Endothelial cell of umbilical vein (primary cell): Measurements from ENCODE around the gene RNU7-1. TPM values are rescaled to one million over a fixed set of nuclear protein-coding genes. Genes with fewer than 3 reads are reported as not detected.

Experiments
- BruUV-seq: library from RNA; stranded (reverse); fragments of 400-500 nt; replicated peaks from 2 replicates; lab custom pipeline; 2021; lab: Mats Ljungman, UMichigan
- CTCF ChIA-PET: fragments of 300-600, 350-600 bp; sonication (Branson Sonifier 250); formaldehyde crosslinking; loops from one replicate; lab custom pipeline; 2021; ENCODE audit warnings: antibody characterized with exemption, inconsistent platforms; lab: Charles Lee
- POLR2A ChIA-PET: fragments of 300-600, 350-600 bp; sonication (Branson Sonifier 250); formaldehyde crosslinking; loops from one replicate; lab custom pipeline; 2021; ENCODE audit warnings: antibody characterized with exemption, inconsistent platforms; lab: Charles Lee
- DNase-seq: peaks from one replicate; pipeline ENCODE4 v3.0.0-alpha.2; 2011; ENCODE audit warnings: low read depth, low spot score
- FAIRE-seq: peaks from 2 replicates; lab custom pipeline; 2011; peaks lifted over from hg19 to GRCh38; lab: Jason Lieb, UNC
- H2AFZ ChIP-seq: 2 replicates; pipeline ENCODE4 v1.6.0; 2012; ENCODE audit warnings: low read depth, low read length, control low read depth, inconsistent platforms
- H3K27ac ChIP-seq: 2 replicates; pipeline ENCODE4 v1.5.1; 2011; ENCODE audit warnings: low read depth, mild to moderate bottlenecking, control low read depth, low read length, moderate library complexity; ENCODE audit not compliant: insufficient read depth
- H3K27me3 ChIP-seq, 2 experiments: 2 replicates each; pipeline versions ENCODE4 v1.6.0 to v1.6.1; 2011; ENCODE audit warnings: low read length in 2 of 2, mixed read lengths in 1 of 2; ENCODE audit not compliant: control insufficient read depth in 2 of 2, insufficient read depth in 2 of 2
- H3K36me3 ChIP-seq, 2 experiments: 2 replicates in 1 of 2; 3 replicates in 1 of 2; pipeline ENCODE4 v1.5.1; 2011; ENCODE audit warnings: low read length in 2 of 2, mild to moderate bottlenecking in 1 of 2, moderate library complexity in 1 of 2; ENCODE audit not compliant: control insufficient read depth in 2 of 2, insufficient read depth in 2 of 2; ENCODE audit errors: extremely low read depth in 1 of 2
- H3K4me1 ChIP-seq: 3 replicates; pipeline ENCODE4 v1.5.1; 2011; ENCODE audit warnings: mild to moderate bottlenecking, low read length; ENCODE audit not compliant: control insufficient read depth, insufficient read depth; ENCODE audit errors: extremely low read depth
- H3K4me2 ChIP-seq: 2 replicates; pipeline ENCODE4 v1.6.1; 2011; ENCODE audit warnings: low read length, control low read depth, mixed read lengths; ENCODE audit not compliant: insufficient read depth
- H3K4me3 ChIP-seq, 3 experiments: fragments of 200-600 bp in 1 of 3; sonication (generic), shearing (Covaris generic) in 1 of 3; replicated peaks in 1 of 3; 2 replicates each; pipeline ENCODE4 v1.5.1; 2011 to 2016; ENCODE audit warnings: control low read depth in 3 of 3, low read length in 3 of 3, mild to moderate bottlenecking in 2 of 3, inconsistent platforms in 1 of 3, low read depth in 1 of 3, moderate library complexity in 1 of 3; ENCODE audit not compliant: insufficient read depth in 1 of 3
- H3K79me2 ChIP-seq: 2 replicates; pipeline ENCODE4 v1.6.0; 2012; ENCODE audit warnings: low read length, inconsistent platforms; ENCODE audit not compliant: control insufficient read depth, insufficient read depth
- H3K9ac ChIP-seq: replicated peaks from 2 replicates; pipeline ENCODE3; 2011; ENCODE audit warnings: low read length, control low read depth; ENCODE audit not compliant: insufficient read depth; ENCODE audit errors: extremely low read depth
- H3K9me1 ChIP-seq: replicated peaks from 3 replicates; pipeline ENCODE4 v1.6.0; 2011; ENCODE audit warnings: mild to moderate bottlenecking, low read length; ENCODE audit not compliant: control insufficient read depth, insufficient read depth; ENCODE audit errors: extremely low read depth
- H3K9me3 ChIP-seq: replicated peaks from 2 replicates; pipeline ENCODE4 v1.5.1; 2012; ENCODE audit warnings: low read length, inconsistent platforms; ENCODE audit not compliant: control insufficient read depth, insufficient read depth
- H4K20me1 ChIP-seq: replicated peaks from 2 replicates; pipeline ENCODE3; 2011; ENCODE audit warnings: mild to moderate bottlenecking, low read length; ENCODE audit not compliant: control insufficient read depth, insufficient read depth; ENCODE audit errors: extremely low read depth
- CTCF ChIP-seq, 2 donors: IDR thresholded peaks; 1 replicate in 1 of 2; 2 replicates in 1 of 2; pipeline ENCODE4 v1.5.1; 2011; ENCODE audit warnings: low read length in 2 of 2, mild to moderate bottlenecking in 2 of 2, moderate library complexity in 2 of 2, control low read depth in 1 of 2, inconsistent platforms in 1 of 2, low read depth in 1 of 2; ENCODE audit not compliant: insufficient read depth in 1 of 2; ENCODE audit errors: extremely low read depth in 1 of 2
- EZH2 ChIP-seq: IDR thresholded peaks from 2 replicates; pipeline ENCODE4 v1.6.1; 2012; ENCODE audit warnings: borderline replicate concordance, low read depth, mild to moderate bottlenecking, moderate library complexity, low read length, inconsistent platforms; ENCODE audit not compliant: severe bottlenecking
- FOS ChIP-seq: IDR thresholded peaks from 2 replicates; pipeline ENCODE4 v1.6.1; 2011; ENCODE audit warnings: mild to moderate bottlenecking, low read length, moderate library complexity, borderline replicate concordance; ENCODE audit not compliant: insufficient read depth
- GATA2 ChIP-seq: IDR thresholded peaks from 2 replicates; pipeline ENCODE4 v1.7.0; 2011; ENCODE audit warnings: low read depth, mild to moderate bottlenecking, moderate library complexity, mixed read lengths, low read length; ENCODE audit not compliant: insufficient read length, insufficient read depth
- JUN ChIP-seq: IDR thresholded peaks from 2 replicates; pipeline ENCODE4 v1.6.1; 2011; ENCODE audit warnings: borderline replicate concordance, low read depth; ENCODE audit not compliant: insufficient read length, insufficient read depth
- MYC ChIP-seq: IDR thresholded peaks from one replicate; pipeline ENCODE4 v1.6.1; 2011; ENCODE audit warnings: mild to moderate bottlenecking, low read depth, low read length
- POLR2A ChIP-seq: IDR thresholded peaks from 2 replicates; pipeline ENCODE4 v1.6.1; 2012; ENCODE audit warnings: low read depth, mild to moderate bottlenecking, control low read depth, low read length
- POLR2AphosphoS5 ChIP-seq: IDR thresholded peaks from 2 replicates; pipeline ENCODE4 v1.6.1; 2012; ENCODE audit warnings: low read depth, mild to moderate bottlenecking, control low read depth, low read length, moderate library complexity; ENCODE audit not compliant: insufficient read depth
- dilution Hi-C: fragments of 300-500 bp; cut with MboI; formaldehyde crosslinking; loops from one replicate; pipeline ENCODE4 v1.15.0; 2019; ENCODE audit warnings: low sequenced_read_pairs; ENCODE audit not compliant: extremely low pct_ligation_motif_present
- intact Hi-C: fragments of 100-400 bp; cut with micrococcal nuclease; formaldehyde crosslinking; loops from one replicate; pipeline ENCODE4 v1.10.0; 2022
- polyA plus RNA-seq, 4 experiments: library from polyadenylated mRNA; depleted of rRNA in 3 of 4; stranded (reverse) in 3 of 4; unstranded in 1 of 4; fragments of >200 nt; gene quantifications; 2 replicates each; pipeline versions ENCODE4 v1.2.1 to v1.2.3, GENCODE V29; 2011 to 2012; ENCODE audit warnings: missing spikeins in 1 of 4
- total RNA-seq: library from RNA; stranded (reverse); gene quantifications from 2 replicates; pipeline ENCODE4 v1.2.3, GENCODE V29; 2021
- TF ChIP-seq, protein P1 (sequence below): IDR thresholded peaks from 2 replicates; pipeline ENCODE4 v1.6.1; 2011; ENCODE audit not compliant: insufficient read depth, insufficient read length

RNU7-1 gene
- total and polyA plus RNA-seq, 2 donors (not counting 3 experiments of a cell fraction or from before 2014, with no cell fraction given), result not detected

GRCh38 chr12:6923003-6923732 is 20.4 kb upstream of the RNU7-1 start:
- FAIRE-seq, result no peak
- Histone ChIP-seq H3K4me1 (peaks cover 29% of the 10 kb centered on the region), H3K9ac (no peak overlapping the region), H3K36me3 (no peaks in the 10 kb centered on the region), H3K27ac (no peak overlapping the region), H3K4me2 (no peak overlapping the region), H3K4me3 (no peak overlapping the region), H4K20me1 (no peaks in the 10 kb centered on the region), H2AFZ (no peak overlapping the region), H3K79me2 (peaks cover 13% of the 10 kb centered on the region), H3K27me3 (no peaks in the 10 kb centered on the region), H3K9me3 (no peaks in the 10 kb centered on the region), H3K9me1 (no peaks in the 10 kb centered on the region)
- dilution Hi-C loops, result no loop called here
- POLR2A ChIA-PET, result no interaction called here
- no TSS peak for BruUV-seq
- DNase-seq, result no peak
- CTCF ChIA-PET, result interaction anchor here (1.2 to 4.3 kb wide), 6 partner anchors 14 to 54 kb away, joined by 6 to 94 read pairs (median 29); partner anchors contain the start of genes C12orf57 and RNU7-1
- TF ChIP-seq CTCF (IDR thresholded peaks at IDR 0.05; ENCODE audit: extremely low read depth in 1 of 2, insufficient read depth in 1 of 2, low read depth in 1 of 2, low read length in 2 of 2) (no peak), POLR2A (no peak), EZH2 (no peak), JUN (no peak), POLR2AphosphoS5 (no peak), FOS (no peak), MYC (no peak), GATA2 (no peak)
- TF ChIP-seq, protein P1, sequence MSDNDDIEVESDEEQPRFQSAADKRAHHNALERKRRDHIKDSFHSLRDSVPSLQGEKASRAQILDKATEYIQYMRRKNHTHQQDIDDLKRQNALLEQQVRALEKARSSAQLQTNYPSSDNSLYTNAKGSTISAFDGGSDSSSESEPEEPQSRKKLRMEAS, result no peak
- intact Hi-C loops, result no loop called here
